Loucy (cell line): Measurements from ENCODE around the gene KRTAP10-2.

Source experiments
- H2AFZ ChIP-seq: fragments of 200-600 bp; sonication (generic); 2 replicates; pipeline ENCODE4 v1.6.0; 2016; ENCODE audit warnings: antibody characterized with exemption, mild to moderate bottlenecking, low read length, moderate library complexity
- H3F3A ChIP-seq: fragments of 200-600 bp; 2 replicates; pipeline ENCODE4 v1.6.0; 2016; ENCODE audit warnings: antibody characterized with exemption, low read depth, mild to moderate bottlenecking
- H3K27me3 ChIP-seq: fragments of 200-600 bp; sonication (generic); 2 replicates; pipeline ENCODE4 v1.6.1; 2014; ENCODE audit warnings: low read length, mild to moderate bottlenecking; ENCODE audit not compliant: insufficient read depth, poor library complexity, severe bottlenecking
- H3K36me3 ChIP-seq: fragments of 200-600 bp; sonication (generic); 2 replicates; pipeline ENCODE4 v1.6.1; 2016; ENCODE audit warnings: low read length; ENCODE audit not compliant: insufficient read depth
- H3K4me1 ChIP-seq: fragments of 200-600 bp; sonication (generic); 2 replicates; pipeline ENCODE4 v1.5.1; 2014; ENCODE audit warnings: low read length, mild to moderate bottlenecking; ENCODE audit not compliant: insufficient read depth, poor library complexity, severe bottlenecking
- H3K4me2 ChIP-seq: fragments of 200-600 bp; sonication (generic); 2 replicates; pipeline ENCODE4 v1.6.0; 2014; ENCODE audit warnings: antibody characterized with exemption, low read length, low read depth, mild to moderate bottlenecking; ENCODE audit not compliant: poor library complexity, severe bottlenecking
- H3K4me3 ChIP-seq: fragments of 200-600 bp; sonication (generic); 2 replicates; pipeline ENCODE4 v1.5.1; 2014; ENCODE audit warnings: low read length, mild to moderate bottlenecking, mixed read lengths; ENCODE audit not compliant: poor library complexity, severe bottlenecking
- H3K79me2 ChIP-seq: fragments of 200-600 bp; sonication (generic); 2 replicates; pipeline ENCODE4 v1.6.1; 2014; ENCODE audit warnings: low read length; ENCODE audit not compliant: insufficient read depth
- H3K9ac ChIP-seq: fragments of 200-600 bp; sonication (generic); 2 replicates; pipeline ENCODE4 v1.6.0; 2014; ENCODE audit warnings: mild to moderate bottlenecking, low read depth, low read length, moderate library complexity; ENCODE audit not compliant: poor library complexity, severe bottlenecking
- H3K9me2 ChIP-seq: fragments of 200-600 bp; sonication (generic); replicated peaks from 2 replicates; pipeline ENCODE4 v1.6.1; 2016; ENCODE audit warnings: low read depth, low read length, mixed read lengths
- H3K9me3 ChIP-seq: fragments of 200-600 bp; sonication (generic); 2 replicates; pipeline ENCODE4 v1.6.1; 2014; ENCODE audit warnings: mild to moderate bottlenecking, antibody characterized with exemption, low read length, low read depth; ENCODE audit not compliant: insufficient read depth
- H4K20me1 ChIP-seq: fragments of 200-600 bp; sonication (generic); 2 replicates; pipeline ENCODE4 v1.6.0; 2014; ENCODE audit warnings: antibody characterized with exemption, low read length, mild to moderate bottlenecking; ENCODE audit not compliant: insufficient read depth, poor library complexity, severe bottlenecking
- EZH2phosphoT487 ChIP-seq: fragments of 200-600 bp; IDR thresholded peaks from 2 replicates; pipeline ENCODE4 v1.6.1; 2018; ENCODE audit warnings: antibody characterized with exemption, mild to moderate bottlenecking, moderate library complexity, borderline replicate concordance
- TF ChIP-seq, protein P1 (sequence below): fragments of 200-600 bp; sonication (generic); conservative IDR thresholded peaks from 2 replicates; pipeline ENCODE4 v1.5.1; 2014; ENCODE audit warnings: mild to moderate bottlenecking, antibody characterized with exemption, low read length

Gene KRTAP10-2

DNA sequence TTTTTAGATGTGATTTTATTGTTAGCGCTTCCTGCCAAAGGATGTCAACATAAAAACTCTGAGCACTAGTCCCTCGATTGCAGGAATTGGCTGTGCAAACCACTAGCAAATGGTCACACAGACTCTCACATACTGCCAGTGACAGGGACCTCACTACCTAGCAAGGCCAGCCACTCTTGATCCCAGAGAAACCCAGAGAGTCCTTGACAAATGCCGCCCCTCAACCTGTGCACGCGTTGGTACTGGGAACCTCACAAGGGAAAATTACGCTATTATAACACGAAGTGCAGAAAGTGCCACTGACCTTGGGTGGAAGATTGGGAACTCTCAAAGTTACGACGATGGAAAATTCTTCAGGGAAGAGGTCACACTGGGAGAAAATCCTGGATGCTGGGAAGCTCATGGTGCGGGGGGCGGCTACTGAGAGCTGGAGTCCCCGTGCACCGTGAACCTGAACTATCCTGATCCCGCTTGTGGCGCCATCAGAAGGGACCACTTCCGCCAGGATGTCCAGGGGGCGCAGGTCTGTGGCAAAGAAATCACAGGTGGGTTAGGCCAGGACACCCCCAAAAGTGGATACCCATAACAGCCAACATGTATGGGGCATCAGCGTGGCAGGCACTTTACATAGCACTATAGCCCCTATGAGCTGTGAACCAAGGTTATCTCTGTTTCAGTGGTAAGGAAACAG lies 16.3 kb upstream of the KRTAP10-2 start:
- H2AFZ ChIP-seq, result no peak overlapping the region
- no peaks in the 10 kb centered on the region for H3K27me3 ChIP-seq
- no peaks in the 10 kb centered on the region for H3K9me2 ChIP-seq

DNA sequence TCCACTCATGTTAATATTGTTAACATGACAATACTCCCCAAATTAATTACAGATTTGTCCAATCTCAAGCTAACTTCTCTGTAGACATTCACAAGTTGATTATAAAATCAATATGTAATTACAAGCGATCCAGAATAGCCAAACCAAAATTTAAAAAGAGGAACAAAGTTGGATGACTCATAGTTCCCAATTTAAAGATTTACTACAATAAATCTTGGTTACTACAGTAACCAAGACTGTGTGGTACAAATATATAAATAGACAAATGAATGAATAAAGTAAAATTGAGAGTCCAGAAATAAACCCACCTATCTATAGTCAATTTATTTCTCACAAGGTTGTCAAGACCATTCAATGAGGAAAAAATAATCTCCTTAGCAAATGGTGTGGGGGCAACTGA lies 15.1 kb upstream of the KRTAP10-2 start:
- no peak overlapping the region for H3K4me2 ChIP-seq
- no peaks in the 10 kb centered on the region for H3K9me2 ChIP-seq
- no peak overlapping the region for H2AFZ ChIP-seq
- H3F3A ChIP-seq, result no peaks in the 10 kb centered on the region
- H3K9me3 ChIP-seq, result peaks cover 3% of the 10 kb centered on the region; the same call in 1 of the 2 replicates
- no peaks in the 10 kb centered on the region for H3K79me2 ChIP-seq
- no peaks in the 10 kb centered on the region for H3K4me1 ChIP-seq
- no peaks in the 10 kb centered on the region for H3K27me3 ChIP-seq
- no peak overlapping the region for H3K4me3 ChIP-seq
- no peaks in the 10 kb centered on the region for H4K20me1 ChIP-seq
- no peak for TF ChIP-seq EZH2phosphoT487
- TF ChIP-seq, protein P1, sequence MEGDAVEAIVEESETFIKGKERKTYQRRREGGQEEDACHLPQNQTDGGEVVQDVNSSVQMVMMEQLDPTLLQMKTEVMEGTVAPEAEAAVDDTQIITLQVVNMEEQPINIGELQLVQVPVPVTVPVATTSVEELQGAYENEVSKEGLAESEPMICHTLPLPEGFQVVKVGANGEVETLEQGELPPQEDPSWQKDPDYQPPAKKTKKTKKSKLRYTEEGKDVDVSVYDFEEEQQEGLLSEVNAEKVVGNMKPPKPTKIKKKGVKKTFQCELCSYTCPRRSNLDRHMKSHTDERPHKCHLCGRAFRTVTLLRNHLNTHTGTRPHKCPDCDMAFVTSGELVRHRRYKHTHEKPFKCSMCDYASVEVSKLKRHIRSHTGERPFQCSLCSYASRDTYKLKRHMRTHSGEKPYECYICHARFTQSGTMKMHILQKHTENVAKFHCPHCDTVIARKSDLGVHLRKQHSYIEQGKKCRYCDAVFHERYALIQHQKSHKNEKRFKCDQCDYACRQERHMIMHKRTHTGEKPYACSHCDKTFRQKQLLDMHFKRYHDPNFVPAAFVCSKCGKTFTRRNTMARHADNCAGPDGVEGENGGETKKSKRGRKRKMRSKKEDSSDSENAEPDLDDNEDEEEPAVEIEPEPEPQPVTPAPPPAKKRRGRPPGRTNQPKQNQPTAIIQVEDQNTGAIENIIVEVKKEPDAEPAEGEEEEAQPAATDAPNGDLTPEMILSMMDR, result no peak
- no peaks in the 10 kb centered on the region for H3K36me3 ChIP-seq
- no peak overlapping the region for H3K9ac ChIP-seq

More for the DNA sequence above, 16.3 kb upstream of the KRTAP10-2 start:
- H3K4me1 ChIP-seq, result no peaks in the 10 kb centered on the region
- H4K20me1 ChIP-seq, result no peaks in the 10 kb centered on the region
- peaks cover 2% of the 10 kb centered on the region; the same call in 1 of the 2 replicates for H3K9me3 ChIP-seq
- no peaks in the 10 kb centered on the region for H3K79me2 ChIP-seq
- H3K36me3 ChIP-seq, result no peaks in the 10 kb centered on the region
- no peak for TF ChIP-seq EZH2phosphoT487
- TF ChIP-seq, protein P1, result no peak
- H3K4me2 ChIP-seq, result no peak overlapping the region
- no peaks in the 10 kb centered on the region for H3F3A ChIP-seq
- H3K4me3 ChIP-seq, result no peak overlapping the region
- H3K9ac ChIP-seq, result no peak overlapping the region

DNA sequence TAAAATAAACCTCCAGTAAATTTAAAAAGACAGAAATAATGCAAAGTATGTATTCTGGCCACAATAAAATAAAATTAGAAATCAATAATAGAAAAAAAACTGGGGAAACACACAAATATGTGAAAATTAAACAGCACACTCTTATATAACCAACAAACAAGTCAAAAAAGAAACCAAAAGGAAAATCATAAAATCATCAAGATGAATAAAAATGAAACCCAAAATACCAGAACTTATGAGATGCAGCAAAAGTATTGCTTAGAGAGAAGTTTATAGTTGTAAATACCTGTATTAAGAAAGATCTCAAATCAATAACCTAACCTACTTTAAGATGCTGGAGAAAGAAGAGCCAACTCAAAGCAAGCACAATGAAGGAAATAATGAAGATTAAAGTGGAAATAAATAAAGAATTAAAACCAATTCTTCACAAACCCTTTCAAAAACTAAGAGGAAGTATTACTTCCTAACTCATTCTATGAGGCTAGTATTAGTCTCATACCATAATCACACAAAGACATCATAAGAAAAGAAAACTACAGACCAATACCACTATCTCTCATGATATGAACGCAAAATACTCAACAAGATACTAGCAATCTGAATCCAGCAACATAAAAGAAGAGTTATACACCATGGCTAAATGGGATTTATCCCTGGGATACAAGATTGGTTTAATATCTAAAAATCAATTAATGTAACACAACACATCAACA lies 13.7 kb upstream of the KRTAP10-2 start:
- no peaks in the 10 kb centered on the region for H3K79me2 ChIP-seq
- H2AFZ ChIP-seq, result no peak overlapping the region
- no peak overlapping the region for H3K4me3 ChIP-seq
- no peaks in the 10 kb centered on the region for H3K4me1 ChIP-seq
- no peak for TF ChIP-seq EZH2phosphoT487
- TF ChIP-seq, protein P1, result no peak
- no peaks in the 10 kb centered on the region for H3K36me3 ChIP-seq
- no peaks in the 10 kb centered on the region for H3K9me2 ChIP-seq
- H3K9ac ChIP-seq, result no peak overlapping the region
- H3K27me3 ChIP-seq, result no peaks in the 10 kb centered on the region
- H4K20me1 ChIP-seq, result no peaks in the 10 kb centered on the region
- peaks cover 3% of the 10 kb centered on the region; the same call in 1 of the 2 replicates for H3K9me3 ChIP-seq
- no peaks in the 10 kb centered on the region for H3F3A ChIP-seq
- no peak overlapping the region for H3K4me2 ChIP-seq
